ENCODE measurements around the gene HMX1. TPM values are rescaled to one million over a fixed set of nuclear protein-coding genes. Genes with fewer than 3 reads are reported as not detected.

HMX1 gene
- total RNA-seq, 1 donor from 2014 or later = not detected

GRCh38 chr4:8905773-8906667, 34.4 kb upstream of the HMX1 start:
- peaks cover 32% of the 10 kb centered on the region for H3K9me3 ChIP-seq (replicated peaks)
- intact Hi-C loops (cut with micrococcal nuclease) = no loop called here
- no peak for DNase-seq
- no peaks in the 10 kb centered on the region for H3K36me3 ChIP-seq
- H3K27ac ChIP-seq (replicated peaks) = no peak overlapping the region
- H3K27me3 ChIP-seq (ENCODE audit: low read depth) = peaks cover 79% of the 10 kb centered on the region
- TF ChIP-seq CTCF (IDR thresholded peaks at IDR 0.05; ENCODE audit: borderline replicate concordance) = no peak
- no peaks in the 10 kb centered on the region for H3K4me1 ChIP-seq
- no peak overlapping the region for H3K4me3 ChIP-seq

GRCh38 chr4:8905226-8905772, 33.7 kb upstream of the HMX1 start:
- intact Hi-C loops (cut with micrococcal nuclease) = no loop called here
- Histone ChIP-seq H3K4me1 (no peaks in the 10 kb centered on the region), H3K4me3 (no peak overlapping the region), H3K9me3 (replicated peaks) (peaks cover 39% of the 10 kb centered on the region), H3K27ac (replicated peaks) (no peak overlapping the region), H3K36me3 (no peaks in the 10 kb centered on the region), H3K27me3 (ENCODE audit: low read depth) (peaks cover 79% of the 10 kb centered on the region)
- no peak for DNase-seq
- TF ChIP-seq CTCF (IDR thresholded peaks at IDR 0.05; ENCODE audit: borderline replicate concordance) = no peak

GRCh38 chr4:8904666-8905065, 33.0 kb upstream of the HMX1 start:
- peaks cover 79% of the 10 kb centered on the region for H3K27me3 ChIP-seq (ENCODE audit: low read depth)
- no peak overlapping the region for H3K27ac ChIP-seq (replicated peaks)
- no peaks in the 10 kb centered on the region for H3K4me1 ChIP-seq
- no peaks in the 10 kb centered on the region for H3K36me3 ChIP-seq
- DNase-seq = no peak
- no peak overlapping the region for H3K4me3 ChIP-seq
- H3K9me3 ChIP-seq (replicated peaks) = peaks cover 46% of the 10 kb centered on the region
- intact Hi-C loops (cut with micrococcal nuclease) = no loop called here
- TF ChIP-seq CTCF (IDR thresholded peaks at IDR 0.05; ENCODE audit: borderline replicate concordance) = no peak

- Histone ChIP-seq H3K4me3 (no peak overlapping the region), H3K27me3 (ENCODE audit: low read depth) (peaks cover 79% of the 10 kb centered on the region), H3K9me3 (replicated peaks) (peaks cover 47% of the 10 kb centered on the region), H3K4me1 (no peaks in the 10 kb centered on the region), H3K27ac (replicated peaks) (no peak overlapping the region), H3K36me3 (no peaks in the 10 kb centered on the region)
- intact Hi-C loops (cut with micrococcal nuclease) = no loop called here
- TF ChIP-seq CTCF (IDR thresholded peaks at IDR 0.05; ENCODE audit: borderline replicate concordance) = no peak
- DNase-seq = no peak
Observed at GRCh38 chr4:8904041-8904501, 32.4 kb upstream of the HMX1 start.

- Histone ChIP-seq H3K27ac (replicated peaks) (no peak overlapping the region), H3K36me3 (no peaks in the 10 kb centered on the region), H3K9me3 (replicated peaks) (peaks cover 47% of the 10 kb centered on the region), H3K4me3 (no peak overlapping the region), H3K4me1 (no peaks in the 10 kb centered on the region), H3K27me3 (ENCODE audit: low read depth) (peaks cover 79% of the 10 kb centered on the region)
- intact Hi-C loops (cut with micrococcal nuclease) = no loop called here
- TF ChIP-seq CTCF (IDR thresholded peaks at IDR 0.05; ENCODE audit: borderline replicate concordance) = no peak
- DNase-seq = no peak
Observed at GRCh38 chr4:8901335-8901734, 29.7 kb upstream of the HMX1 start.
